Measurements from ENCODE around the gene GCDH.
A peak's percentile ranks its signal among the peaks of the same experiment; 100 is the strongest.

GCDH gene

DNA sequence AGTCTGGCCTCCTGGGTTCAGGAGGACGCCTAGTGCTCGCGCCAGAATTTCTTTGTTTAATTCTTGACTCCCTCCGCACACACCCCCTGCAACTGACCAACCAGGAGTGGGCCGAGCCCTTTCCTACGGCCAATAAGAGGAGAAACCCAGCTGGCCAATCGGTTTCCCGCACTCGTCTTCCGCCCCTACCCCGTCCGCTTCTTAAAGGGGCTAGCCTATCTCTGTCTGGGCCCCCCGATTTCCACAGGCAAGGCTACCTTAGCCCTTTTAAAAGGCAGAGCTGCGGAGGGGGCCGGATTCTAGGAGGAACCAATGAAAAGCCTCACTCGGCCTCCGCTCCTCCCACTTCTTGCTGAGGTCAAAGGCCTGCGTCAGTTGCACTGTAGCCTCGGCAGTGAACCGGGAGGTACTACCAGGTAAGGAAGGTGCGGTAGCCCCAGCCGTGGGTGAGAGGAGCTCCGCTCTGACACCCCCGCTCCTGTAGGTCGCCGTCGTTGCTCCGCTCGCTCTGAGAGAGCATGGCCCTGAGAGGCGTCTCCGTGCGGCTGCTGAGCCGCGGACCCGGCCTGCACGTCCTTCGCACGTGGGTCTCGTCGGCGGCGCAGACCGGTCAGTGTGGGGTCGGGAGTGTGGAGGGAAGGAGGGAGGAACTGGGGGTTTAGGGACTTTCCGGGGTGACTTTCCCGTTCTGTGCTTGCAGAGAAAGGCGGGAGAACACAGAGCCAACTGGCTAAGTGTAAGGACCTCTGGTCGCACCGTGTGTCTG is at the start of gene GCDH:
TSS of gene GCDH (plus strand) at position 374 of the 766 bp plus-strand sequence. CDS start at position 519, 145 bp downstream.
- ATAC-seq: peak; percentile 98
- TF ChIP-seq, protein P1, sequence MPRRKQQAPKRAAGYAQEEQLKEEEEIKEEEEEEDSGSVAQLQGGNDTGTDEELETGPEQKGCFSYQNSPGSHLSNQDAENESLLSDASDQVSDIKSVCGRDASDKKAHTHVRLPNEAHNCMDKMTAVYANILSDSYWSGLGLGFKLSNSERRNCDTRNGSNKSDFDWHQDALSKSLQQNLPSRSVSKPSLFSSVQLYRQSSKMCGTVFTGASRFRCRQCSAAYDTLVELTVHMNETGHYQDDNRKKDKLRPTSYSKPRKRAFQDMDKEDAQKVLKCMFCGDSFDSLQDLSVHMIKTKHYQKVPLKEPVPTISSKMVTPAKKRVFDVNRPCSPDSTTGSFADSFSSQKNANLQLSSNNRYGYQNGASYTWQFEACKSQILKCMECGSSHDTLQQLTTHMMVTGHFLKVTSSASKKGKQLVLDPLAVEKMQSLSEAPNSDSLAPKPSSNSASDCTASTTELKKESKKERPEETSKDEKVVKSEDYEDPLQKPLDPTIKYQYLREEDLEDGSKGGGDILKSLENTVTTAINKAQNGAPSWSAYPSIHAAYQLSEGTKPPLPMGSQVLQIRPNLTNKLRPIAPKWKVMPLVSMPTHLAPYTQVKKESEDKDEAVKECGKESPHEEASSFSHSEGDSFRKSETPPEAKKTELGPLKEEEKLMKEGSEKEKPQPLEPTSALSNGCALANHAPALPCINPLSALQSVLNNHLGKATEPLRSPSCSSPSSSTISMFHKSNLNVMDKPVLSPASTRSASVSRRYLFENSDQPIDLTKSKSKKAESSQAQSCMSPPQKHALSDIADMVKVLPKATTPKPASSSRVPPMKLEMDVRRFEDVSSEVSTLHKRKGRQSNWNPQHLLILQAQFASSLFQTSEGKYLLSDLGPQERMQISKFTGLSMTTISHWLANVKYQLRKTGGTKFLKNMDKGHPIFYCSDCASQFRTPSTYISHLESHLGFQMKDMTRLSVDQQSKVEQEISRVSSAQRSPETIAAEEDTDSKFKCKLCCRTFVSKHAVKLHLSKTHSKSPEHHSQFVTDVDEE (CRISPR knock-in tag; IDR thresholded peaks at IDR 0.05): no peak
- TF ChIP-seq, protein P2, sequence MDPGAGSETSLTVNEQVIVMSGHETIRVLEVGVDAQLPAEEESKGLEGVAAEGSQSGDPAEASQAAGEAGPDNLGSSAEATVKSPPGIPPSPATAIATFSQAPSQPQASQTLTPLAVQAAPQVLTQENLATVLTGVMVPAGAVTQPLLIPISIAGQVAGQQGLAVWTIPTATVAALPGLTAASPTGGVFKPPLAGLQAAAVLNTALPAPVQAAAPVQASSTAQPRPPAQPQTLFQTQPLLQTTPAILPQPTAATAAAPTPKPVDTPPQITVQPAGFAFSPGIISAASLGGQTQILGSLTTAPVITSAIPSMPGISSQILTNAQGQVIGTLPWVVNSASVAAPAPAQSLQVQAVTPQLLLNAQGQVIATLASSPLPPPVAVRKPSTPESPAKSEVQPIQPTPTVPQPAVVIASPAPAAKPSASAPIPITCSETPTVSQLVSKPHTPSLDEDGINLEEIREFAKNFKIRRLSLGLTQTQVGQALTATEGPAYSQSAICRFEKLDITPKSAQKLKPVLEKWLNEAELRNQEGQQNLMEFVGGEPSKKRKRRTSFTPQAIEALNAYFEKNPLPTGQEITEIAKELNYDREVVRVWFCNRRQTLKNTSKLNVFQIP (CRISPR knock-in tag; IDR thresholded peaks at IDR 0.05; ENCODE audit: borderline replicate concordance, low read depth): no peak
- TF ChIP-seq, protein P3, sequence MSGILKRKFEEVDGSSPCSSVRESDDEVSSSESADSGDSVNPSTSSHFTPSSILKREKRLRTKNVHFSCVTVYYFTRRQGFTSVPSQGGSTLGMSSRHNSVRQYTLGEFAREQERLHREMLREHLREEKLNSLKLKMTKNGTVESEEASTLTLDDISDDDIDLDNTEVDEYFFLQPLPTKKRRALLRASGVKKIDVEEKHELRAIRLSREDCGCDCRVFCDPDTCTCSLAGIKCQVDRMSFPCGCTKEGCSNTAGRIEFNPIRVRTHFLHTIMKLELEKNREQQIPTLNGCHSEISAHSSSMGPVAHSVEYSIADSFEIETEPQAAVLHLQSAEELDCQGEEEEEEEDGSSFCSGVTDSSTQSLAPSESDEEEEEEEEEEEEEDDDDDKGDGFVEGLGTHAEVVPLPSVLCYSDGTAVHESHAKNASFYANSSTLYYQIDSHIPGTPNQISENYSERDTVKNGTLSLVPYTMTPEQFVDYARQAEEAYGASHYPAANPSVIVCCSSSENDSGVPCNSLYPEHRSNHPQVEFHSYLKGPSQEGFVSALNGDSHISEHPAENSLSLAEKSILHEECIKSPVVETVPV (CRISPR knock-in tag; IDR thresholded peaks at IDR 0.05): no peak
- TF ChIP-seq SNAI2 (CRISPR knock-in tag; IDR thresholded peaks at IDR 0.05): no peak
- no peak for TF ChIP-seq TOX (CRISPR knock-in tag; IDR thresholded peaks at IDR 0.05; ENCODE audit: borderline replicate concordance)

DNA sequence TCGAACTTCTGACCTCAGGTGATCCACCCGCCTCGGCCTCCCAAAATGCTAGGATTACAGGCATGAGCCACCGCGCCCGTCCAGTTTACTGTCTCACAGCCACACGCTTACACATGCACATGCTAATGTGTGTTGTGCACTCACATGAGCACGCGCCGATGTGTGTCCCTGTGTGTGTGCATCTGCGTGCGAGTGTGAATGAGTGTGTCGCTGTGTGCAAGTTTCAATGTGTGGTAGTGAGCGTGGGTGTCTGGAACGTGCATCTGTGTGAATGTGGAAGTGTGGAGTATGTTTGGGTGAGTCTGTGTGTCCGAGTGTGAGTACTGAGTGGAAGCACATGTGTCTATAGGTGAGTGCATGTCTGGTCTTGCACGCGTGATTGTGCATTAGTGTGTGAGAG is 48.4 kb upstream of the GCDH start:
- TF ChIP-seq, protein P4, sequence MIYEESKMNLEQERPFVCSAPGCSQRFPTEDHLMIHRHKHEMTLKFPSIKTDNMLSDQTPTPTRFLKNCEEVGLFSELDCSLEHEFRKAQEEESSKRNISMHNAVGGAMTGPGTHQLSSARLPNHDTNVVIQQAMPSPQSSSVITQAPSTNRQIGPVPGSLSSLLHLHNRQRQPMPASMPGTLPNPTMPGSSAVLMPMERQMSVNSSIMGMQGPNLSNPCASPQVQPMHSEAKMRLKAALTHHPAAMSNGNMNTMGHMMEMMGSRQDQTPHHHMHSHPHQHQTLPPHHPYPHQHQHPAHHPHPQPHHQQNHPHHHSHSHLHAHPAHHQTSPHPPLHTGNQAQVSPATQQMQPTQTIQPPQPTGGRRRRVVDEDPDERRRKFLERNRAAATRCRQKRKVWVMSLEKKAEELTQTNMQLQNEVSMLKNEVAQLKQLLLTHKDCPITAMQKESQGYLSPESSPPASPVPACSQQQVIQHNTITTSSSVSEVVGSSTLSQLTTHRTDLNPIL (CRISPR knock-in tag; IDR thresholded peaks at IDR 0.05; ENCODE audit: low read depth): no peak
- TF ChIP-seq RARB (CRISPR knock-in tag; IDR thresholded peaks at IDR 0.05) (no peak), ESRRG (CRISPR knock-in tag; IDR thresholded peaks at IDR 0.05) (no peak), SNAI2 (CRISPR knock-in tag; IDR thresholded peaks at IDR 0.05) (no peak), PPARA (CRISPR knock-in tag; IDR thresholded peaks at IDR 0.05; ENCODE audit: borderline replicate concordance) (no peak), BACH2 (CRISPR knock-in tag; IDR thresholded peaks at IDR 0.05; ENCODE audit: borderline replicate concordance) (no peak), ZFP30 (CRISPR knock-in tag; IDR thresholded peaks at IDR 0.05) (no peak), ISL1 (CRISPR knock-in tag; IDR thresholded peaks at IDR 0.05) (no peak), CSDC2 (CRISPR knock-in tag; IDR thresholded peaks at IDR 0.05) (no peak), OSR1 (CRISPR knock-in tag; IDR thresholded peaks at IDR 0.05) (no peak), TCF4 (CRISPR knock-in tag; IDR thresholded peaks at IDR 0.05; ENCODE audit: borderline replicate concordance) (no peak), GLIS3 (CRISPR knock-in tag; IDR thresholded peaks at IDR 0.05) (no peak)
- TF ChIP-seq, protein P3 (CRISPR knock-in tag; IDR thresholded peaks at IDR 0.05): no peak
- TF ChIP-seq, protein P5, sequence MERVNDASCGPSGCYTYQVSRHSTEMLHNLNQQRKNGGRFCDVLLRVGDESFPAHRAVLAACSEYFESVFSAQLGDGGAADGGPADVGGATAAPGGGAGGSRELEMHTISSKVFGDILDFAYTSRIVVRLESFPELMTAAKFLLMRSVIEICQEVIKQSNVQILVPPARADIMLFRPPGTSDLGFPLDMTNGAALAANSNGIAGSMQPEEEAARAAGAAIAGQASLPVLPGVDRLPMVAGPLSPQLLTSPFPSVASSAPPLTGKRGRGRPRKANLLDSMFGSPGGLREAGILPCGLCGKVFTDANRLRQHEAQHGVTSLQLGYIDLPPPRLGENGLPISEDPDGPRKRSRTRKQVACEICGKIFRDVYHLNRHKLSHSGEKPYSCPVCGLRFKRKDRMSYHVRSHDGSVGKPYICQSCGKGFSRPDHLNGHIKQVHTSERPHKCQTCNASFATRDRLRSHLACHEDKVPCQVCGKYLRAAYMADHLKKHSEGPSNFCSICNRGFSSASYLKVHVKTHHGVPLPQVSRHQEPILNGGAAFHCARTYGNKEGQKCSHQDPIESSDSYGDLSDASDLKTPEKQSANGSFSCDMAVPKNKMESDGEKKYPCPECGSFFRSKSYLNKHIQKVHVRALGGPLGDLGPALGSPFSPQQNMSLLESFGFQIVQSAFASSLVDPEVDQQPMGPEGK (CRISPR knock-in tag; IDR thresholded peaks at IDR 0.05; ENCODE audit: borderline replicate concordance): no peak
- TF ChIP-seq, protein P2 (CRISPR knock-in tag; IDR thresholded peaks at IDR 0.05; ENCODE audit: borderline replicate concordance, low read depth): no peak
- no peak for ATAC-seq
